ENCODE results near the gene KCNQ2.

- TF ChIP-seq CTCF (IDR thresholded peaks at IDR 0.05; ENCODE audit: low read depth, low read length, poor library complexity, severe bottlenecking) (no peak), EZH2phosphoT487 (IDR thresholded peaks at IDR 0.05; ENCODE audit: borderline replicate concordance, low read length) (no peak)
These were observed 102.5 kb downstream of the KCNQ2 start for GRCh38 chr20:63369724-63370617.
